H9 (cell line): ENCODE measurements around the gene IRF2. TPM values are rescaled to one million over a fixed set of nuclear protein-coding genes. Genes with fewer than 3 reads are reported as not detected.

ENCODE experiments used
- DNase-seq: peaks from one replicate; pipeline ENCODE4 v3.0.0-alpha.2; 2017
- H2AFZ ChIP-seq: one replicate; pipeline ENCODE4 v1.6.1; 2013; ENCODE audit warnings: mild to moderate bottlenecking, low read length, control low read depth, moderate library complexity
- H2AK5ac ChIP-seq: 2 replicates; pipeline ENCODE4 v1.6.1; 2013; ENCODE audit warnings: low read length, control low read depth, mixed read lengths; ENCODE audit not compliant: insufficient read length
- H2BK120ac ChIP-seq: one replicate; pipeline ENCODE4 v1.6.1; 2013; ENCODE audit warnings: low read depth, mild to moderate bottlenecking, low read length, control low read depth, inconsistent platforms; ENCODE audit not compliant: poor library complexity, severe bottlenecking
- H2BK12ac ChIP-seq: 2 replicates; pipeline ENCODE4 v1.6.1; 2013; ENCODE audit warnings: low read length, control low read depth, mixed read lengths, low read depth; ENCODE audit not compliant: insufficient read length
- H2BK15ac ChIP-seq: 2 replicates; pipeline ENCODE4 v1.6.1; 2013; ENCODE audit warnings: low read depth, low read length, control low read depth
- H2BK20ac ChIP-seq: one replicate; pipeline ENCODE4 v1.6.1; 2013; ENCODE audit warnings: low read depth, mild to moderate bottlenecking, low read length, control low read depth, inconsistent platforms; ENCODE audit not compliant: poor library complexity, severe bottlenecking
- H2BK5ac ChIP-seq: 2 replicates; pipeline ENCODE4 v1.6.1; 2013; ENCODE audit warnings: low read length, control low read depth, mixed read lengths; ENCODE audit not compliant: insufficient read length
- H3K14ac ChIP-seq: 2 replicates; pipeline ENCODE4 v1.6.1; 2013; ENCODE audit warnings: low read length, control low read depth; ENCODE audit not compliant: insufficient read depth
- H3K18ac ChIP-seq: 2 replicates; pipeline ENCODE4 v1.6.1; 2013; ENCODE audit warnings: low read depth, mild to moderate bottlenecking, mixed read lengths, low read length, control low read depth; ENCODE audit not compliant: insufficient read length
- H3K23ac ChIP-seq: 2 replicates; pipeline ENCODE4 v1.6.1; 2013; ENCODE audit warnings: low read length, control low read depth, mixed read lengths, low read depth; ENCODE audit not compliant: insufficient read length
- H3K23me2 ChIP-seq: 2 replicates; pipeline ENCODE4 v1.6.1; 2013; ENCODE audit warnings: low read depth, mild to moderate bottlenecking, mixed read lengths, low read length, control low read depth; ENCODE audit not compliant: insufficient read length, poor library complexity, severe bottlenecking
- H3K27ac ChIP-seq: 2 replicates; pipeline ENCODE4 v1.5.1; 2013; ENCODE audit warnings: low read length, control low read depth, mixed read lengths, low read depth; ENCODE audit not compliant: insufficient read length
- H3K27me3 ChIP-seq: 2 replicates; pipeline ENCODE4 v1.6.1; 2013; ENCODE audit warnings: low read length, control low read depth, inconsistent platforms; ENCODE audit not compliant: insufficient read depth
- H3K4ac ChIP-seq: 2 replicates; pipeline ENCODE4 v1.6.1; 2013; ENCODE audit warnings: low read depth, mild to moderate bottlenecking, control low read depth, inconsistent platforms, low read length, moderate library complexity
- H3K4me1 ChIP-seq: 2 replicates; pipeline ENCODE4 v1.6.1; 2013; ENCODE audit warnings: low read length, control low read depth, inconsistent platforms; ENCODE audit not compliant: insufficient read depth
- H3K4me2 ChIP-seq: 2 replicates; pipeline ENCODE4 v1.6.1; 2013; ENCODE audit warnings: low read length, control low read depth, mixed read lengths; ENCODE audit not compliant: insufficient read length, insufficient read depth
- H3K56ac ChIP-seq: 2 replicates; pipeline ENCODE4 v1.6.1; 2013; ENCODE audit warnings: low read depth, mild to moderate bottlenecking, mixed read lengths, low read length, control low read depth; ENCODE audit not compliant: insufficient read length
- H3K79me1 ChIP-seq: 2 replicates; pipeline ENCODE4 v1.6.1; 2013; ENCODE audit warnings: low read depth, mild to moderate bottlenecking, moderate library complexity, low read length, control low read depth, inconsistent platforms; ENCODE audit not compliant: insufficient read depth, poor library complexity, severe bottlenecking
- H3K79me2 ChIP-seq: 2 replicates; pipeline ENCODE4 v1.6.1; 2013; ENCODE audit warnings: low read length, control low read depth, inconsistent platforms; ENCODE audit not compliant: insufficient read depth
- H3K9ac ChIP-seq: 2 replicates; pipeline ENCODE4 v1.6.1; 2013; ENCODE audit warnings: low read length, control low read depth, mixed read lengths; ENCODE audit not compliant: insufficient read length; ENCODE audit errors: extremely low read depth
- H3K9me3 ChIP-seq: one replicate; pipeline ENCODE4 v1.6.1; 2013; ENCODE audit warnings: low read depth, low read length, inconsistent platforms; ENCODE audit not compliant: control insufficient read depth
- H3T11ph ChIP-seq: one replicate; pipeline ENCODE4 v1.6.1; 2013; ENCODE audit warnings: mild to moderate bottlenecking, low read length, control low read depth, inconsistent platforms
- H4K20me1 ChIP-seq: one replicate; pipeline ENCODE4 v1.6.1; 2013; ENCODE audit not compliant: control insufficient read depth, insufficient read length, insufficient read depth
- H4K5ac ChIP-seq: 2 replicates; pipeline ENCODE4 v1.6.1; 2013; ENCODE audit warnings: low read depth, mild to moderate bottlenecking, mixed read lengths, low read length, control low read depth; ENCODE audit not compliant: insufficient read length
- H4K8ac ChIP-seq: replicated peaks from 2 replicates; pipeline ENCODE4 v1.6.1; 2013; ENCODE audit warnings: low read length, control low read depth, mixed read lengths, low read depth; ENCODE audit not compliant: insufficient read length
- H4K91ac ChIP-seq: 2 replicates; pipeline ENCODE4 v1.6.1; 2013; ENCODE audit warnings: low read depth, mild to moderate bottlenecking, moderate library complexity, mixed read lengths, low read length, control low read depth; ENCODE audit not compliant: insufficient read length
- H3K27ac Mint-ChIP-seq, 3 experiments: 2 replicates in 2 of 3; 3 replicates in 1 of 3; pipeline ENCODE4 v1.8.0; 2020 to 2021; ENCODE audit warnings: mixed read lengths in 3 of 3, mild to moderate bottlenecking in 1 of 3, moderate library complexity in 1 of 3
- H3K27me3 Mint-ChIP-seq: 2 replicates; pipeline ENCODE4 v1.8.0; 2021; ENCODE audit warnings: low read depth, mild to moderate bottlenecking, moderate library complexity, mixed read lengths
- H3K36me3 Mint-ChIP-seq, 3 experiments: 2 replicates in 2 of 3; 3 replicates in 1 of 3; pipeline ENCODE4 v1.8.0; 2020 to 2021; ENCODE audit warnings: low read depth in 3 of 3, mixed read lengths in 3 of 3; ENCODE audit not compliant: insufficient read depth in 1 of 3
- H3K4me1 Mint-ChIP-seq, 2 experiments: 2 replicates each; pipeline ENCODE4 v1.8.0; 2020; ENCODE audit warnings: mixed read lengths in 2 of 2
- H3K4me3 Mint-ChIP-seq, 2 experiments: 2 replicates in 1 of 2; 3 replicates in 1 of 2; pipeline ENCODE4 v1.8.0; 2020 to 2021; ENCODE audit warnings: mild to moderate bottlenecking in 2 of 2, mixed read lengths in 2 of 2, moderate library complexity in 1 of 2
- H3K9me3 Mint-ChIP-seq, 2 experiments: 2 replicates in 1 of 2; 3 replicates in 1 of 2; pipeline ENCODE4 v1.8.0; 2020; ENCODE audit warnings: mild to moderate bottlenecking in 2 of 2, mixed read lengths in 2 of 2, moderate library complexity in 1 of 2
- WGBS: extraction: QIAGEN DNeasy Blood & Tissue Kit; methylation state at CpG from one replicate; pipeline ENCODE4 v1.1.7; 2013; ENCODE audit warnings: missing lambda C conversion rate, low lambda C conversion rate, mixed read lengths; ENCODE audit not compliant: insufficient read length; ENCODE audit errors: extremely low coverage; 5-methylcytosine and 5-hydroxymethylcytosine counted together
- total RNA-seq: library from RNA; stranded (reverse); gene quantifications from 2 replicates; pipeline ENCODE4 v1.2.1, GENCODE V29; 2021
- TF ChIP-seq, protein P1 (sequence below): fragments of 200-600 bp; sonication (generic); conservative IDR thresholded peaks from 3 replicates; pipeline ENCODE4 v1.8.0; 2021; ENCODE audit warnings: antibody characterized with exemption, mild to moderate bottlenecking

IRF2 gene
- total RNA-seq, 1 experiment from 2014 or later, result 13.5 TPM

GRCh38 chr4:184392316-184392715 is 82.0 kb downstream of the IRF2 start:
- Mint-ChIP-seq H3K27me3 (no peaks in the 10 kb centered on the region), H3K27ac (peak overlapping the region in 1 of 3 experiments; percentile 25; a peak in 1 of 7 replicates), H3K36me3 (peaks cover 30 to 65% (median 35%) of the 10 kb centered on the region in 3 experiments), H3K4me1 (peaks cover 39 to 49% of the 10 kb centered on the region in 2 experiments), H3K4me3 (no peak overlapping the region), H3K9me3 (0 out of 5 replicates have a peak, but pooled peaks cover 0 to 3% of the 10 kb centered on the region in 2 experiments)
- Histone ChIP-seq H3K27ac (no peak overlapping the region), H3K4me2 (no peak overlapping the region), H4K8ac (no peak overlapping the region), H2BK120ac (no peak overlapping the region), H3K4me1 (peaks cover 4% of the 10 kb centered on the region; the same call in 1 of the 2 replicates), H2AK5ac (no peak overlapping the region), H4K20me1 (no peaks in the 10 kb centered on the region), H3K23me2 (no peaks in the 10 kb centered on the region), H3K56ac (no peak overlapping the region), H3K18ac (no peak overlapping the region), H4K5ac (no peak overlapping the region), H3K14ac (no peak overlapping the region), H2BK12ac (no peak overlapping the region), H3K79me1 (no peaks in the 10 kb centered on the region), H3K23ac (no peak overlapping the region), H3K9ac (no peak overlapping the region), H3K4ac (no peak overlapping the region), H2AFZ (no peak overlapping the region), H3K9me3 (no peaks in the 10 kb centered on the region), H2BK15ac (no peak overlapping the region), H3T11ph (no peak overlapping the region), H2BK20ac (no peak overlapping the region), H3K79me2 (no peaks in the 10 kb centered on the region), H2BK5ac (no peak overlapping the region), H3K27me3 (no peaks in the 10 kb centered on the region), H4K91ac (no peak overlapping the region)
- WGBS, result no CpG with 5 or more reads among the region's 6 CpGs
- TF ChIP-seq, protein P1, sequence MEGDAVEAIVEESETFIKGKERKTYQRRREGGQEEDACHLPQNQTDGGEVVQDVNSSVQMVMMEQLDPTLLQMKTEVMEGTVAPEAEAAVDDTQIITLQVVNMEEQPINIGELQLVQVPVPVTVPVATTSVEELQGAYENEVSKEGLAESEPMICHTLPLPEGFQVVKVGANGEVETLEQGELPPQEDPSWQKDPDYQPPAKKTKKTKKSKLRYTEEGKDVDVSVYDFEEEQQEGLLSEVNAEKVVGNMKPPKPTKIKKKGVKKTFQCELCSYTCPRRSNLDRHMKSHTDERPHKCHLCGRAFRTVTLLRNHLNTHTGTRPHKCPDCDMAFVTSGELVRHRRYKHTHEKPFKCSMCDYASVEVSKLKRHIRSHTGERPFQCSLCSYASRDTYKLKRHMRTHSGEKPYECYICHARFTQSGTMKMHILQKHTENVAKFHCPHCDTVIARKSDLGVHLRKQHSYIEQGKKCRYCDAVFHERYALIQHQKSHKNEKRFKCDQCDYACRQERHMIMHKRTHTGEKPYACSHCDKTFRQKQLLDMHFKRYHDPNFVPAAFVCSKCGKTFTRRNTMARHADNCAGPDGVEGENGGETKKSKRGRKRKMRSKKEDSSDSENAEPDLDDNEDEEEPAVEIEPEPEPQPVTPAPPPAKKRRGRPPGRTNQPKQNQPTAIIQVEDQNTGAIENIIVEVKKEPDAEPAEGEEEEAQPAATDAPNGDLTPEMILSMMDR, result no peak
- DNase-seq, result no peak
